Ovary (tissue), 3 donors: ENCODE data around the gene RELL1.

Source experiments
- CTCF ChIP-seq, 3 donors: fragments of 450-650 bp in 2 of 3; fragments of 200-600 bp in 1 of 3; IDR thresholded peaks; one replicate each; pipeline versions ENCODE4 v1.5.1 to v1.8.0; 2016 to 2022; ENCODE audit warnings: antibody characterized with exemption in 3 of 3, mild to moderate bottlenecking in 1 of 3
- EP300 ChIP-seq: sonication (generic); formaldehyde crosslinking; IDR thresholded peaks from one replicate; pipeline ENCODE4 v1.6.1; 2017; ENCODE audit warnings: antibody characterized with exemption
- POLR2A ChIP-seq: fragments of 450-650 bp; IDR thresholded peaks from one replicate; pipeline ENCODE4 v1.6.1; 2017; ENCODE audit warnings: antibody characterized with exemption, mild to moderate bottlenecking, moderate library complexity
- donor health status: DM: no; HTN: no; CAD: no.

- TF ChIP-seq CTCF (IDR thresholded peaks at IDR 0.05), result no peak
- no peak for TF ChIP-seq POLR2A
- TF ChIP-seq EP300, result no peak
Observed at GRCh38 chr4:37584071-37584470, 102.1 kb downstream of the RELL1 start.
